ENCODE results near the gene ESM1. TPM values are rescaled to one million over a fixed set of nuclear protein-coding genes. Genes with fewer than 3 reads are reported as not detected.

ESM1 gene
- total RNA-seq, 1 experiment from 2014 or later, result not detected

GRCh38 chr5:54993318-54993717 is 7.9 kb upstream of the ESM1 start:
- H3K27me3 Mint-ChIP-seq (ENCODE audit: insufficient read depth, unreplicated experiment), result peaks cover 7% of the 10 kb centered on the region
- DNase-seq, result no peak
- no peaks in the 10 kb centered on the region for H3K27me3 ChIP-seq (replicated peaks; ENCODE audit: control insufficient read depth, insufficient read depth, low read length)
- ChIA-PET CTCF (no interaction called here), POLR2A (no interaction called here)
- intact Hi-C loops (cut with micrococcal nuclease; ENCODE audit: unreplicated experiment), result no loop called here
- H3K4me1 Mint-ChIP-seq (ENCODE audit: low read depth, unreplicated experiment), result peaks cover 11% of the 10 kb centered on the region
- no peaks in the 10 kb centered on the region for H3K4me1 ChIP-seq
- no peak overlapping the region for H3K4me3 ChIP-seq (ENCODE audit: low read depth, low read length)
- H3K4me3 Mint-ChIP-seq (ENCODE audit: unreplicated experiment), result no peak overlapping the region
- no peaks in the 10 kb centered on the region for H3K36me3 ChIP-seq (ENCODE audit: control insufficient read depth, insufficient read depth, low read length)
- no peaks in the 10 kb centered on the region for H3K9me3 Mint-ChIP-seq (ENCODE audit: unreplicated experiment)
- BruUV-seq (replicated peaks), result no TSS peak
- H3K27ac Mint-ChIP-seq (ENCODE audit: unreplicated experiment), result no peak overlapping the region
- H3K36me3 Mint-ChIP-seq (ENCODE audit: insufficient read depth, unreplicated experiment), result no peaks in the 10 kb centered on the region
- TF ChIP-seq CTCF (IDR thresholded peaks at IDR 0.05; ENCODE audit: insufficient read depth in 1 of 2, low read depth in 1 of 2, low read length in 1 of 2, severe bottlenecking in 1 of 2, unreplicated experiment in 1 of 2), result no peak
- no peaks in the 10 kb centered on the region for H3K9me3 ChIP-seq

GRCh38 chr5:54991416-54991815 is 6.0 kb upstream of the ESM1 start:
- H3K4me3 Mint-ChIP-seq (ENCODE audit: unreplicated experiment), result no peak overlapping the region
- no peaks in the 10 kb centered on the region for H3K9me3 ChIP-seq
- no TSS peak for BruUV-seq (replicated peaks)
- TF ChIP-seq CTCF (IDR thresholded peaks at IDR 0.05; ENCODE audit: insufficient read depth in 1 of 2, low read depth in 1 of 2, low read length in 1 of 2, severe bottlenecking in 1 of 2, unreplicated experiment in 1 of 2), result no peak
- H3K4me1 ChIP-seq, result no peaks in the 10 kb centered on the region
- H3K4me1 Mint-ChIP-seq (ENCODE audit: low read depth, unreplicated experiment), result peaks cover 11% of the 10 kb centered on the region
- no peak overlapping the region for H3K4me3 ChIP-seq (ENCODE audit: low read depth, low read length)
- H3K27me3 ChIP-seq (replicated peaks; ENCODE audit: control insufficient read depth, insufficient read depth, low read length), result no peaks in the 10 kb centered on the region; the same call in 1 of the 2 replicates
- no peaks in the 10 kb centered on the region for H3K36me3 ChIP-seq (ENCODE audit: control insufficient read depth, insufficient read depth, low read length)
- no peaks in the 10 kb centered on the region for H3K9me3 Mint-ChIP-seq (ENCODE audit: unreplicated experiment)
- peaks cover 5% of the 10 kb centered on the region for H3K27me3 Mint-ChIP-seq (ENCODE audit: insufficient read depth, unreplicated experiment)
- DNase-seq, result no peak
- no peak overlapping the region for H3K27ac Mint-ChIP-seq (ENCODE audit: unreplicated experiment)
- POLR2A ChIA-PET, result no interaction called here
- H3K36me3 Mint-ChIP-seq (ENCODE audit: insufficient read depth, unreplicated experiment), result no peaks in the 10 kb centered on the region
- intact Hi-C loops (cut with micrococcal nuclease; ENCODE audit: unreplicated experiment), result no loop called here
- CTCF ChIA-PET, result interaction anchor here (0.6 kb wide), 1 partner anchor 33 kb away, joined by 3 read pairs; the partner anchor contains the start of gene GZMK

GRCh38 chr5:54990841-54991258 is 5.5 kb upstream of the ESM1 start:
- intact Hi-C loops (cut with micrococcal nuclease; ENCODE audit: unreplicated experiment), result no loop called here
- ChIA-PET POLR2A (no interaction called here), CTCF (no interaction called here)
- no TSS peak for BruUV-seq (replicated peaks)
- DNase-seq, result no peak
- Mint-ChIP-seq H3K4me3 (ENCODE audit: unreplicated experiment) (no peak overlapping the region), H3K4me1 (ENCODE audit: low read depth, unreplicated experiment) (peaks cover 11% of the 10 kb centered on the region), H3K27ac (ENCODE audit: unreplicated experiment) (no peak overlapping the region), H3K9me3 (ENCODE audit: unreplicated experiment) (no peaks in the 10 kb centered on the region), H3K27me3 (ENCODE audit: insufficient read depth, unreplicated experiment) (peaks cover 5% of the 10 kb centered on the region), H3K36me3 (ENCODE audit: insufficient read depth, unreplicated experiment) (no peaks in the 10 kb centered on the region)
- Histone ChIP-seq H3K27me3 (replicated peaks; ENCODE audit: control insufficient read depth, insufficient read depth, low read length) (no peaks in the 10 kb centered on the region; the same call in 1 of the 2 replicates), H3K9me3 (no peaks in the 10 kb centered on the region), H3K4me3 (ENCODE audit: low read depth, low read length) (no peak overlapping the region), H3K4me1 (no peaks in the 10 kb centered on the region), H3K36me3 (ENCODE audit: control insufficient read depth, insufficient read depth, low read length) (no peaks in the 10 kb centered on the region)
- no peak for TF ChIP-seq CTCF (IDR thresholded peaks at IDR 0.05; ENCODE audit: insufficient read depth in 1 of 2, low read depth in 1 of 2, low read length in 1 of 2, severe bottlenecking in 1 of 2, unreplicated experiment in 1 of 2)
